Endothelial cell of umbilical vein (primary cell): ENCODE measurements around the gene SRRM2. TPM values are rescaled to one million over a fixed set of nuclear protein-coding genes. Genes with fewer than 3 reads are reported as not detected.

Source experiments
- BruUV-seq: library from RNA; stranded (reverse); fragments of 400-500 nt; replicated peaks from 2 replicates; lab custom pipeline; 2021; lab: Mats Ljungman, UMichigan
- CTCF ChIA-PET: fragments of 300-600, 350-600 bp; sonication (Branson Sonifier 250); formaldehyde crosslinking; loops from one replicate; lab custom pipeline; 2021; ENCODE audit warnings: antibody characterized with exemption, inconsistent platforms; lab: Charles Lee
- POLR2A ChIA-PET: fragments of 300-600, 350-600 bp; sonication (Branson Sonifier 250); formaldehyde crosslinking; loops from one replicate; lab custom pipeline; 2021; ENCODE audit warnings: antibody characterized with exemption, inconsistent platforms; lab: Charles Lee
- DNase-seq: peaks from one replicate; pipeline ENCODE4 v3.0.0-alpha.2; 2011; ENCODE audit warnings: low read depth, low spot score
- FAIRE-seq: peaks from 2 replicates; lab custom pipeline; 2011; peaks lifted over from hg19 to GRCh38; lab: Jason Lieb, UNC
- H2AFZ ChIP-seq: 2 replicates; pipeline ENCODE4 v1.6.0; 2012; ENCODE audit warnings: low read depth, low read length, control low read depth, inconsistent platforms
- H3K27ac ChIP-seq: 2 replicates; pipeline ENCODE4 v1.5.1; 2011; ENCODE audit warnings: low read depth, mild to moderate bottlenecking, control low read depth, low read length, moderate library complexity; ENCODE audit not compliant: insufficient read depth
- H3K27me3 ChIP-seq, 2 experiments: 2 replicates each; pipeline versions ENCODE4 v1.6.0 to v1.6.1; 2011; ENCODE audit warnings: low read length in 2 of 2, mixed read lengths in 1 of 2; ENCODE audit not compliant: control insufficient read depth in 2 of 2, insufficient read depth in 2 of 2
- H3K36me3 ChIP-seq, 2 experiments: 2 replicates in 1 of 2; 3 replicates in 1 of 2; pipeline ENCODE4 v1.5.1; 2011; ENCODE audit warnings: low read length in 2 of 2, mild to moderate bottlenecking in 1 of 2, moderate library complexity in 1 of 2; ENCODE audit not compliant: control insufficient read depth in 2 of 2, insufficient read depth in 2 of 2; ENCODE audit errors: extremely low read depth in 1 of 2
- H3K4me1 ChIP-seq: 3 replicates; pipeline ENCODE4 v1.5.1; 2011; ENCODE audit warnings: mild to moderate bottlenecking, low read length; ENCODE audit not compliant: control insufficient read depth, insufficient read depth; ENCODE audit errors: extremely low read depth
- H3K4me2 ChIP-seq: 2 replicates; pipeline ENCODE4 v1.6.1; 2011; ENCODE audit warnings: low read length, control low read depth, mixed read lengths; ENCODE audit not compliant: insufficient read depth
- H3K4me3 ChIP-seq, 3 experiments: fragments of 200-600 bp in 1 of 3; sonication (generic), shearing (Covaris generic) in 1 of 3; replicated peaks in 1 of 3; 2 replicates each; pipeline ENCODE4 v1.5.1; 2011 to 2016; ENCODE audit warnings: control low read depth in 3 of 3, low read length in 3 of 3, mild to moderate bottlenecking in 2 of 3, inconsistent platforms in 1 of 3, low read depth in 1 of 3, moderate library complexity in 1 of 3; ENCODE audit not compliant: insufficient read depth in 1 of 3
- H3K79me2 ChIP-seq: 2 replicates; pipeline ENCODE4 v1.6.0; 2012; ENCODE audit warnings: low read length, inconsistent platforms; ENCODE audit not compliant: control insufficient read depth, insufficient read depth
- H3K9ac ChIP-seq: replicated peaks from 2 replicates; pipeline ENCODE3; 2011; ENCODE audit warnings: low read length, control low read depth; ENCODE audit not compliant: insufficient read depth; ENCODE audit errors: extremely low read depth
- H3K9me1 ChIP-seq: replicated peaks from 3 replicates; pipeline ENCODE4 v1.6.0; 2011; ENCODE audit warnings: mild to moderate bottlenecking, low read length; ENCODE audit not compliant: control insufficient read depth, insufficient read depth; ENCODE audit errors: extremely low read depth
- H3K9me3 ChIP-seq: replicated peaks from 2 replicates; pipeline ENCODE4 v1.5.1; 2012; ENCODE audit warnings: low read length, inconsistent platforms; ENCODE audit not compliant: control insufficient read depth, insufficient read depth
- H4K20me1 ChIP-seq: replicated peaks from 2 replicates; pipeline ENCODE3; 2011; ENCODE audit warnings: mild to moderate bottlenecking, low read length; ENCODE audit not compliant: control insufficient read depth, insufficient read depth; ENCODE audit errors: extremely low read depth
- CTCF ChIP-seq, 2 donors: IDR thresholded peaks; 1 replicate in 1 of 2; 2 replicates in 1 of 2; pipeline ENCODE4 v1.5.1; 2011; ENCODE audit warnings: low read length in 2 of 2, mild to moderate bottlenecking in 2 of 2, moderate library complexity in 2 of 2, control low read depth in 1 of 2, inconsistent platforms in 1 of 2, low read depth in 1 of 2; ENCODE audit not compliant: insufficient read depth in 1 of 2; ENCODE audit errors: extremely low read depth in 1 of 2
- EZH2 ChIP-seq: IDR thresholded peaks from 2 replicates; pipeline ENCODE4 v1.6.1; 2012; ENCODE audit warnings: borderline replicate concordance, low read depth, mild to moderate bottlenecking, moderate library complexity, low read length, inconsistent platforms; ENCODE audit not compliant: severe bottlenecking
- FOS ChIP-seq: IDR thresholded peaks from 2 replicates; pipeline ENCODE4 v1.6.1; 2011; ENCODE audit warnings: mild to moderate bottlenecking, low read length, moderate library complexity, borderline replicate concordance; ENCODE audit not compliant: insufficient read depth
- GATA2 ChIP-seq: IDR thresholded peaks from 2 replicates; pipeline ENCODE4 v1.7.0; 2011; ENCODE audit warnings: low read depth, mild to moderate bottlenecking, moderate library complexity, mixed read lengths, low read length; ENCODE audit not compliant: insufficient read length, insufficient read depth
- JUN ChIP-seq: IDR thresholded peaks from 2 replicates; pipeline ENCODE4 v1.6.1; 2011; ENCODE audit warnings: borderline replicate concordance, low read depth; ENCODE audit not compliant: insufficient read length, insufficient read depth
- MAX ChIP-seq: IDR thresholded peaks from 2 replicates; pipeline ENCODE4 v1.6.1; 2011; ENCODE audit not compliant: insufficient read depth, insufficient read length
- MYC ChIP-seq: IDR thresholded peaks from one replicate; pipeline ENCODE4 v1.6.1; 2011; ENCODE audit warnings: mild to moderate bottlenecking, low read depth, low read length
- POLR2A ChIP-seq: IDR thresholded peaks from 2 replicates; pipeline ENCODE4 v1.6.1; 2012; ENCODE audit warnings: low read depth, mild to moderate bottlenecking, control low read depth, low read length
- POLR2AphosphoS5 ChIP-seq: IDR thresholded peaks from 2 replicates; pipeline ENCODE4 v1.6.1; 2012; ENCODE audit warnings: low read depth, mild to moderate bottlenecking, control low read depth, low read length, moderate library complexity; ENCODE audit not compliant: insufficient read depth
- dilution Hi-C: fragments of 300-500 bp; cut with MboI; formaldehyde crosslinking; loops from one replicate; pipeline ENCODE4 v1.15.0; 2019; ENCODE audit warnings: low sequenced_read_pairs; ENCODE audit not compliant: extremely low pct_ligation_motif_present
- intact Hi-C: fragments of 100-400 bp; cut with micrococcal nuclease; formaldehyde crosslinking; loops from one replicate; pipeline ENCODE4 v1.10.0; 2022
- polyA plus RNA-seq, 4 experiments: library from polyadenylated mRNA; depleted of rRNA in 3 of 4; stranded (reverse) in 3 of 4; unstranded in 1 of 4; fragments of >200 nt; gene quantifications; 2 replicates each; pipeline versions ENCODE4 v1.2.1 to v1.2.3, GENCODE V29; 2011 to 2012; ENCODE audit warnings: missing spikeins in 1 of 4
- total RNA-seq: library from RNA; stranded (reverse); gene quantifications from 2 replicates; pipeline ENCODE4 v1.2.3, GENCODE V29; 2021

The SRRM2 gene
- total and polyA plus RNA-seq, 2 donors (not counting 3 experiments of a cell fraction or from before 2014, with no cell fraction given): 270 to 483 TPM

- no peak overlapping the region for H3K4me2 ChIP-seq
- ChIA-PET CTCF (interaction anchor here (1.1 to 2.4 kb wide), 2 partner anchors 40 to 128 kb away, joined by 3 to 6 read pairs; no protein-coding TSS in a partner anchor), POLR2A (no interaction called here)
- FAIRE-seq (no peak), DNase-seq (no peak)
- H3K4me3 ChIP-seq: no peak overlapping the region
- no peaks in the 10 kb centered on the region for H3K9me1 ChIP-seq
- no TSS peak for BruUV-seq
- no peak for TF ChIP-seq GATA2
- intact Hi-C loops (no loop called here), dilution Hi-C loops (no loop called here)
- H3K36me3 ChIP-seq: no peaks in the 10 kb centered on the region
- H3K79me2 ChIP-seq: no peaks in the 10 kb centered on the region
- H4K20me1 ChIP-seq: no peaks in the 10 kb centered on the region
- no peak overlapping the region for H3K27ac ChIP-seq
- no peak overlapping the region for H2AFZ ChIP-seq
- peaks cover 5 to 7% of the 10 kb centered on the region in 2 experiments for H3K27me3 ChIP-seq
- H3K9ac ChIP-seq: no peak overlapping the region
- H3K4me1 ChIP-seq: no peaks in the 10 kb centered on the region
- H3K9me3 ChIP-seq: no peaks in the 10 kb centered on the region
Measured at GRCh38 chr16:2798723-2799204, 46.3 kb downstream of the SRRM2 start.

DNA sequence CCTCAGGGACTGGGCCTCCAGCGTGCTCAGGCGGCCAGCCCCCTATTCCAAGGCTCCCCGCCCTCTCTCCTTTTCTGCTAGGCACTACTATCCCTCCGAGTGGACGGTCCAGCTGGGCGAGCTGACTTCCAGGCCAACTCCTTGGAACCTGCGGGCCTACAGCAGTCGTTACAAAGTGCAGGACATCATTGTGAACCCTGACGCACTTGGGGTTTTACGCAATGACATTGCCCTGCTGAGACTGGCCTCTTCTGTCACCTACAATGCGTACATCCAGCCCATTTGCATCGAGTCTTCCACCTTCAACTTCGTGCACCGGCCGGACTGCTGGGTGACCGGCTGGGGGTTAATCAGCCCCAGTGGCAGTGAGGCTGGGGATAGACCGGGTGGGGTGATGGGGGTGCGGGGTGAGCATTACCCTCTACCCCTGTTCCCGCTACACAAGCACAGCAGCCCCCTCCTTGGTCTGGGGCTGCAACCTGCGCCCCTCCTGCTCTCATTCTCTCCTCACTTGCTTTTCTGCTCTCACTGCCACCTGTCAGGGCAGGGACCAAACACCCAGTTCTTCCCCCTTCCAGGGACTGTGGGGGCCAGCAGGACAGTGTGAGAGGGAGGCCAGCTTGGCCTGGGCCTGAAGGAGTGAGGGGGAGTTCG lies 46.9 kb downstream of the SRRM2 start:
- Histone ChIP-seq H3K27me3 (peaks cover 7 to 11% of the 10 kb centered on the region in 2 experiments), H3K27ac (no peak overlapping the region), H3K79me2 (no peaks in the 10 kb centered on the region), H3K4me1 (no peaks in the 10 kb centered on the region), H3K36me3 (no peaks in the 10 kb centered on the region), H3K4me3 (no peak overlapping the region), H3K9me3 (no peaks in the 10 kb centered on the region), H4K20me1 (no peaks in the 10 kb centered on the region), H3K4me2 (no peak overlapping the region), H3K9ac (no peak overlapping the region), H2AFZ (no peak overlapping the region), H3K9me1 (no peaks in the 10 kb centered on the region)
- ChIA-PET POLR2A (no interaction called here), CTCF (no interaction called here)
- intact Hi-C loops (no loop called here), dilution Hi-C loops (no loop called here)
- BruUV-seq: no TSS peak
- FAIRE-seq (no peak), DNase-seq (no peak)
- TF ChIP-seq MYC (no peak), GATA2 (no peak), JUN (no peak), FOS (no peak), POLR2A (no peak), EZH2 (no peak), CTCF (IDR thresholded peaks at IDR 0.05; ENCODE audit: extremely low read depth in 1 of 2, insufficient read depth in 1 of 2, low read depth in 1 of 2, low read length in 2 of 2) (no peak), POLR2AphosphoS5 (no peak), MAX (no peak)
